ENCODE results near the gene HOXA7.

DNA sequence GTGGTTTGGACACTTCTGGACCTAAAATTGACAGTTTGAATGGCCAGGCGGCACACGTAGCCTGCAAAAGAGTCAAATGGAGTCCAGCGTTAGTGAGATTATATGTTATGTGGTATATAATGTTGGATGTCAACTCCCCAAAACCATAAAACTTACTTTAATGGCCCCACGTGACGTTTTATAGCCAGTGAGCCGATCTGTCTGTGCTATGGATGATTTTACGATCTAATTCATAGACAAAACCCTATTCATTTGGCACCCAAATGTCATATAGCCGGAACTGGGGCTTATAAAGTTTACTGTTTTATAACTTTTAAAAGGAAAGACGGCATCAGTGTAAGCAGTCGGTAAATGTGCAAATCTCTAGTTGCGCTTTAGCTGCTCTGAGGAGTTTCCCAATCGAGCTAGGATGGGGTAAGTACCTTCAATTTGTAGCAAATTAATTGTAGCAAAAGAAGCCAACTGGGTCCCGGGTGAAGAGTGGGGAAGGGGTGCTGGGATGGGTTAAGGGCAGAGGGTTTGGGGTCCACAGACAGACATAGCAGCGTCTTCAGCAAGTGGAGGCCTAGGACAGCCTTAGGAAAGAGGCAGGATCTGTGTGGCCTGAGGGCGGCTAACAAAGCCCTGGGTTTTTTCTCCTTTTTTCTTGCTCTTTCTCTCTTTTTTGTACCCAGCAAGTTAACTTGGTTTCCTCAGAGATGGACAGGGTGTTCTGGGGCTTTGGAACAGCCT lies 16.2 kb downstream of the HOXA7 start:
- TF ChIP-seq, protein P1, sequence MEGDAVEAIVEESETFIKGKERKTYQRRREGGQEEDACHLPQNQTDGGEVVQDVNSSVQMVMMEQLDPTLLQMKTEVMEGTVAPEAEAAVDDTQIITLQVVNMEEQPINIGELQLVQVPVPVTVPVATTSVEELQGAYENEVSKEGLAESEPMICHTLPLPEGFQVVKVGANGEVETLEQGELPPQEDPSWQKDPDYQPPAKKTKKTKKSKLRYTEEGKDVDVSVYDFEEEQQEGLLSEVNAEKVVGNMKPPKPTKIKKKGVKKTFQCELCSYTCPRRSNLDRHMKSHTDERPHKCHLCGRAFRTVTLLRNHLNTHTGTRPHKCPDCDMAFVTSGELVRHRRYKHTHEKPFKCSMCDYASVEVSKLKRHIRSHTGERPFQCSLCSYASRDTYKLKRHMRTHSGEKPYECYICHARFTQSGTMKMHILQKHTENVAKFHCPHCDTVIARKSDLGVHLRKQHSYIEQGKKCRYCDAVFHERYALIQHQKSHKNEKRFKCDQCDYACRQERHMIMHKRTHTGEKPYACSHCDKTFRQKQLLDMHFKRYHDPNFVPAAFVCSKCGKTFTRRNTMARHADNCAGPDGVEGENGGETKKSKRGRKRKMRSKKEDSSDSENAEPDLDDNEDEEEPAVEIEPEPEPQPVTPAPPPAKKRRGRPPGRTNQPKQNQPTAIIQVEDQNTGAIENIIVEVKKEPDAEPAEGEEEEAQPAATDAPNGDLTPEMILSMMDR (IDR thresholded peaks at IDR 0.05; ENCODE audit: low read depth, low read length), result no peak
- TF ChIP-seq MYC (IDR thresholded peaks at IDR 0.05; ENCODE audit: low read depth, low read length), result no peak
- no peak for TF ChIP-seq POLR2A (IDR thresholded peaks at IDR 0.05; ENCODE audit: extremely low read depth, insufficient read length)
- TF ChIP-seq, protein P2, sequence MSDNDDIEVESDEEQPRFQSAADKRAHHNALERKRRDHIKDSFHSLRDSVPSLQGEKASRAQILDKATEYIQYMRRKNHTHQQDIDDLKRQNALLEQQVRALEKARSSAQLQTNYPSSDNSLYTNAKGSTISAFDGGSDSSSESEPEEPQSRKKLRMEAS (IDR thresholded peaks at IDR 0.05; ENCODE audit: low read depth, low read length), result no peak

Data from NB4 (cell line).